ENCODE data around the gene SLC39A5. TPM values are rescaled to one million over a fixed set of nuclear protein-coding genes. Genes with fewer than 3 reads are reported as not detected.

Gene SLC39A5
- total RNA-seq, 4 donors from 2014 or later = not detected

GRCh38 chr12:56252649-56253048 lies 22.8 kb downstream of the SLC39A5 start:
- TF ChIP-seq CTCF (IDR thresholded peaks at IDR 0.05; ENCODE audit: low read depth) = no peak

- TF ChIP-seq CTCF (IDR thresholded peaks at IDR 0.05; ENCODE audit: low read depth) = no peak
Measured at GRCh38 chr12:56253091-56253490, 23.2 kb downstream of the SLC39A5 start.

- TF ChIP-seq CTCF (IDR thresholded peaks at IDR 0.05; ENCODE audit: low read depth) = no peak
Measured at GRCh38 chr12:56255671-56256070, 25.8 kb downstream of the SLC39A5 start.

- TF ChIP-seq CTCF (IDR thresholded peaks at IDR 0.05; ENCODE audit: low read depth) = no peak
Measured at GRCh38 chr12:56256326-56256960, 26.6 kb downstream of the SLC39A5 start.

- TF ChIP-seq CTCF (IDR thresholded peaks at IDR 0.05; ENCODE audit: low read depth) = no peak
Measured at GRCh38 chr12:56257071-56257470, 27.2 kb downstream of the SLC39A5 start.

- no peak for TF ChIP-seq CTCF (IDR thresholded peaks at IDR 0.05; ENCODE audit: low read depth)
Measured at GRCh38 chr12:56257491-56258067, 27.7 kb downstream of the SLC39A5 start.

GRCh38 chr12:56258068-56258819 lies 28.4 kb downstream of the SLC39A5 start, which contains the start of gene ANKRD52:
Gene ANKRD52 (minus strand): TSS chr12:56258384. CDS start chr12:56258269, 115 bp downstream.
- TF ChIP-seq CTCF (IDR thresholded peaks at IDR 0.05; ENCODE audit: low read depth) = no peak

Data from subcutaneous adipose tissue (tissue), 4 donors.